NCI-H146 (cell line): ENCODE results near the gene SNX8.

Source experiments
- DNase-seq: peaks from one replicate; lab custom pipeline; 2025; lab: John Stamatoyannopoulos, UW

SNX8 gene

DNA sequence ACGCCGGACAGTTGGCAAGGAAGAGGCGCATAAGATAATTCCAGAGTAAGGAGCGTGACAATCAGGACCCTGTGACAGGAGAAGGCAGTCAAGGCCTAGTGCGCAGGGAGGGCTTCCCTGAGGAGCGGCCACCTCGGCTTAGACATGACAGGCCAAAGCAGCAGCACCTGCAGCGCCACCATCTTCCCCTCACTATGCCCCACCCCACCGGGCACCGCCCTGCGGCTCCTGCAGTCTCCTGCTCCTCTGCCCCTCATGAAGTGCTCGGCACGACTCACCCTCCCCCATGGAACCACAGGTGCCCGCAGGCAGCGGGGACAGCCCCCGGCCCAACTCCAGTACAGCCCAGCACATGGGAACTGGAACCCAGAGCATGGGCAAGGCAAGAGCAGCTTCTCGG is 93.3 kb downstream of the SNX8 start:
- no peak for DNase-seq

DNA sequence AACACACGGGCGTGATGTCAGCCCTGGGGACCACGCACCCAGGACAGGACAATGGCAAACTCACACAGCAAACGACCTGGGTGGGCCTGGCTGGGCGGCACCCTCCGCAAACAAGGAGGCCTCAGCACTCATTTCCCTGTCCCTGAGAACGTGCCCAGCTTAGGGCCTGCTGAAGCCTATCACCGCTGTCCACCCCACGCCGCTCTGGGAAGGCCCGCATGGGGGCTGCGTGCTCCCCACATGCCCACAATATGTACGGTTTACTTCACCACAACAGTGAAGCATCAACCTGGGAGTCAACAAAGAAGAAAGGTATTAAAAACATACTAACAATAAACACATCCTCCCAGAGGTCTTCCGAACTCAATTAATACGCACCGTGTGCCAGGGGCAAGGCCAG is 93.7 kb downstream of the SNX8 start:
- no peak for DNase-seq

DNA sequence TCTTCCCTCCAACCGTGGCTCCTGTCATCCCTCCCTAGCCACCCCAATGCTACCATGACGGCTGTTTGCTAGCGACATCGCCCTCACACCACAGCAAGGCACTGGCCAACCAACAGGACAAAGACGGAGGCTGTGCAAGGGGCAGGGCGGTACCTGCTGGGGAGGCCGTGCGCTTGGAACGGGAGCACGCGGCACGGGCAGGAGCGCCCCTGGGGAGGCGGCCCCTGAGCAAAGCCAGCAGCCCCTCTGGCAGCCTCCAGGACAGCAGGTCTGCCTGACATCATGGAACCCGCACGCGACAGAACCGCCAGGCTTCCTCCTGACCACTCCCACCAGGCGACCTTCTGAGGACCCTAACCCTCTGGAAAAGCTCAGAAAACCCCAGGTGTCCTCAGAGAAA is 94.2 kb downstream of the SNX8 start:
- no peak for DNase-seq

GRCh38 chr7:2219606-2220005 is 94.6 kb downstream of the SNX8 start:
- no peak for DNase-seq

- DNase-seq: no peak
Measured at GRCh38 chr7:2219136-2219535, 95.1 kb downstream of the SNX8 start.

DNA sequence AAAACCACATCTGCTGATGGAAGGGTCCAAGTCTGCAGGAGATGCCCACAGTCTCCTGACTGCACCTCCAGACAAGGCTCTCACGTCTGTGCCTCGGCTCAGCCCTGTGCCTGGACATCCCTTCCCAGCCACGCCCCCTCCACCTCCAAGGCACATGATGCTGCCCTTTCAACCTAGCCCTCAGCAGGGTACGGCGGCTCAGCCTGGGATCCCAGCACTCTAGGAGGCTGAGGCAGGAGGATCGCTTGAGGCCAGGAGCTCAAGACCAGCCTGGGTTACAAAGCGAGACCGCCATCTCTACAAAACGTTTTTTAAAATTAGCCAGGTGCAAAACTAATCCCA is 95.8 kb downstream of the SNX8 start:
- no peak for DNase-seq

DNA sequence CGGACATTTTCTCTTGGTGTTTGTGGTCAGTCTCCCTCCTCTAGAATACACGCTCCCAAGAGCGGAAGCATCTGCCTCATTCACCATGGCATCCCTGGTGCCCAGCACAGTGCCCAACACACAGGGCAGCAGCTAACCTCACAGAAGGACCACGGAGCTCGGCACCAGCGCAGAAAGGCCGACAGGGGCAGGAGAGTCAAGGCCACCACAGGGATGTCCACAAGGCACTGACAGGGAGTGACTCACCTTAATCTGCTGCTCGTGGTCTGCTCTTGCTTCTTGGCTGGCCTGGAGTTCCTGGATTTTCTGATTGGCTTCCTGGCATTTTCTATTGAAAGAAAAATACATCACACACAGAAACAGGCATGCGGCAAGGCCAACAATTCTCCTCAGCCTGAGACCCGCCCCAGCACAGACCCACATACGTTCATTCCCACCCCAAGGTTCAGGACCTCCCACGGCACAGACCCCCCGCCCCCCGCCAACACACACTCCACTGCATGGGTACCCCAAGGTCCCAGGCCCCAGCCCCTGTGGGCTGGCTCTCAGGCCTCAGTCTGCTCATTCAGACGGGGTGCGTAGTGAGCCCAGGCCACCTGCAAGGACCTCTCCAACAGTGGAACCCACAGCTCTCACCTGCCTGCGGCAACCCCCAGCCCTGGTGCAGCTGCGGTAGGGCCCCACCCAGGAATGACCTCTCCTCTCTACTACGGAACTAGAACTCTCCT is 96.4 kb downstream of the SNX8 start:
- no peak for DNase-seq

DNA sequence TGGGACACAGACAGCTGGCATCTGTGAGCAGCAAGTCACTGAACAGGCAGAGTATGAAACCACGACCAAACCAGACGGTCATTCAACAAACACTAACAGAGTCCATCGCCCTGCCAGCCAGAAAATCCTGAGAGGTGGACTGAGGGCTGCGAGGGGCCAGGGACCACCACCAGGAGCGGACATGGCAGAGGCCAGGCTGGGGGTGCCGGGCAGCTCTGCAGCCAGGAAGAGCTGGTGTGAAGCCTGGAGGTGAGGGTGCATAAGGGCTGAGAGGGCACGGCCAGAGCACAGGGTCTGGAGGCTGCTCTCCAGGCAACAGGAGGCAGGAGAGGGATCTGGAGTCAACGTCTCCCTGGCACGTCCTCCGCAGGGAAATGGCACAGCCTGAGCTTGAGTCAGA is 97.0 kb downstream of the SNX8 start:
- DNase-seq: no peak

GRCh38 chr7:2215851-2216250 is 98.4 kb downstream of the SNX8 start:
- no peak for DNase-seq

- DNase-seq: no peak
Measured at GRCh38 chr7:2214636-2215035, 99.6 kb downstream of the SNX8 start.

- no peak for DNase-seq
Measured at GRCh38 chr7:2213551-2214215, 100.6 kb downstream of the SNX8 start.

- DNase-seq: no peak
Measured at GRCh38 chr7:2212906-2213305, 101.3 kb downstream of the SNX8 start.

DNA sequence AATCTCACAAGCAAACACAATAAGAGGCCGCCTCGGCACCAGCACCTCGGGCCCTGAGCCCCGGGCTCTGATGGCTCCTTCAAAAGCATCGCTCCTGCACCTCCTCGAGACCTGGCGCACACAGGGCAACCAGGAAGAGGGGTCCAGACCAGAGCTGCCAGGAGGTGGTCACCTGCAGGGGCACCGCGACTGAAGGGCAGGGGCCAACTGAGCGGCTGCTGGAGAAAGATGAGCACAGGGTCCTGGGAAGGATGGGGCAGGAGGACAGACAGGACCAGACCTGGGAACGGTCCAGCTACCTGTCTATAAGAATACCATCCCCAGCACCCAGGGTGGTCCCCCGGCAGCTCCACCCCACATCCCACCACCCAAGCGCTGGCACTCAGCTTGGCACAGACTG is 102.3 kb downstream of the SNX8 start:
- no peak for DNase-seq

DNA sequence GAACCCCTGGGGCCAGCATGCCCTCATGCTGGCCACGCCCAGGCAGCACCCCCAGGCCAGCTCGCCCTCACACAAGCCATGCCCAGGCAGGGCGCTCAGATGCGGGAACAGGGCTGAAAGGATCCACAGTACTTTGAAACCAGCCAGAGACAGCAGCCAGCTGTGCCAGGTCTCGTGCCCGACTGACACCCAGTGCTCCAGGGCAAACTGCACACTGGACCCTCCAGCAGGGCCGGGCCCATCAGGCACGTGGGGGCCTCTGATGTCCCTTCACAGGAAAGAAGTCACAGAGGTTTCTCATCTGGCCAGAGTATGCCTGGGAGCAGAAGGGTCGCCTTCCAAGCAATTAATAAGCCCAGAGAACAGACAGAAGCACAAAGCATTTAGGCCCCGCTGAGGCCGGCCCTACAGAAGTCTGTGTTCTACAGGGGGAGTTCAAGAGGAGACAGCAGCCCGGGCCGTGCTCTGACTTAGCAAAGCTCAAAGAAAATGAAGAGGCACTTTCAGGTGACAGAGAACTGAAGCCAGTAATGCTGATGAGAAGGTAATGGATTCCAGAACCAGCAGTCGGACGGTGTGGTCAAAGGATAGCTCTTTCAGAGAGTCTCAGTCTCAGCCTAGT is 102.9 kb downstream of the SNX8 start:
- no peak for DNase-seq

- DNase-seq: no peak
Measured at GRCh38 chr7:2210551-2211258, 103.5 kb downstream of the SNX8 start.

GRCh38 chr7:2209961-2210323 is 104.3 kb downstream of the SNX8 start:
- no peak for DNase-seq

GRCh38 chr7:2209146-2209960 is 104.9 kb downstream of the SNX8 start:
- peak; percentile 49 for DNase-seq

- DNase-seq: no peak
Measured at GRCh38 chr7:2208712-2209111, 105.5 kb downstream of the SNX8 start.

DNA sequence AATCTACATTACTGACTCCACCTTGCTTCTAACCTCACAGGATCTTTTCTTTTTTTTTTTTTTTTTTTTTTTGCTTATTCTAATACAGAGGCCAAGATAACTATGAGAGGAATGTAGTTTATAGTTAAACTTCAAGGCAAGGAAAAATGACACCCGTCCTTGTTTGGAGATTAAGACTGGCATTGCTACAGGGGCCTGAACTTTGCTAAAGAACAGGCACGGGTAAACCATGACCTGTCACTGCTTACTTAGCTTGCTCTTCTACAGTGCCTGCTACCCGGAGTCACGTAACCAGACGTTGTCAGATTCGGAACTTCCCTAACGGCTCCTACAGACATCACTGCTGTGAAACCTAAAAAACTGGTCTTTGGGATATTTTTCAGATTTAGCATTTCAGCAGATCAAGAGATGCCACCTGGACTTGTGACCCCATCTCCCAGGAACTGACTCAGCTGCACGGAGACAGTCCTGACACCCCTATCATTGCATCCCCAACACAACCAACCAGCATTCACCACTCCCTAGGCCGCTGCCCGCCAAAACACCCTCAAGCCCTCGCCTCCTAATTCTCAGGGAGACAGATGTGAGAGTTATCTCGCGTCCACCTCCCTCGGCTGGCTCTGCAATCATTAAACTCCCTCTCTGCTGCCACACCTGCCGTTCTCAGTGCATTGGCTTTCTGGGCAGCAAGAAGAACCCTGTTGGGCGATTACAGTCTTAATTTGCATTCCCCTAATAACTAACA is 109.0 kb downstream of the SNX8 start:
- no peak for DNase-seq

DNA sequence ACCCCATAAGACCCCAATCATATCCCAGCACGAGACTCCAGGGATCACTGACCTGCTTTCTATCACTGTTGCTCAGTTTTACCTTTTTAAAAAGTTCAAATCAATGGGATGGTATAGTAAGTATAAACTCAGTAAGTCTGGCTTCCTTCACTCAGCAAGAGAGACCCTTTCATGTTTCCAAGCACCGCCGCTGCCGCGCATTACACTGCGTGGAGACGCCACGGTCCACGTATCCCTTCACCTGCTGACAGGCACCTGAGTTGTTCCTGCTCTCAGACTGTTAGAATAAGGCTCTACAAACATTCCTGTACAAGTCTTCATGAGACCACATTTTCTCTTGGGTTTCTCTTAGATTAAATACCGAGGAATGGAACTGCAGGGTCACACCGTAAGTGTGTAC is 109.8 kb downstream of the SNX8 start:
- no peak for DNase-seq

DNA sequence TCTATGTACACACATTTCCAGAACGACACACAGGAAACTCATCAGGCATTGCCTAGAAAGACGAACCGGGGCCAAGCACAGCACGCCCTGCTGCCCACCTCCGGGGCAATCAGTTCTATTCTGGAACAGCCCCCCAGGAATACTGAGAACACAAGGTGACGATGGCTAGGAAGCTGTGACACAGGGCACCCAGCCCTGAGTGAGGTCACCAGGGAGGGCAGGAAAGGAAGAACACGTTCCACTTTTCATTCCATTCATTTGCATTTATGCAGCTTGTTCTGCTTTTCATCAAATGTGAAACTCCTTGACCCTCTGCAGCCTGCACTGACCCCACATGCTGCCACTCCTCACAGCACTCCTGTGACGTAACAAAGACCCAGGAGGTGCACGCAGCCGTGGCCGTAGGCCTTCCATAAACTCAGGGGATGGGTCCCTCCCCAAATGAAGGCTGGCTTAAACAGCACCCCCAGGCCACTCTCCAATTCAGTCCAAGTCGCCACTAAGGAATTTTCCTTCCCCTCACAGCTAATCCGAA is 110.4 kb downstream of the SNX8 start:
- no peak for DNase-seq
